ENCODE measurements around the gene KIRREL3.
A peak's percentile ranks its signal among the peaks of the same experiment; 100 is the strongest.

Gene KIRREL3

GRCh38 chr11:126436209-126436755, 564.3 kb downstream of the KIRREL3 start:
- no peak for DNase-seq (ENCODE audit: low read depth)

DNA sequence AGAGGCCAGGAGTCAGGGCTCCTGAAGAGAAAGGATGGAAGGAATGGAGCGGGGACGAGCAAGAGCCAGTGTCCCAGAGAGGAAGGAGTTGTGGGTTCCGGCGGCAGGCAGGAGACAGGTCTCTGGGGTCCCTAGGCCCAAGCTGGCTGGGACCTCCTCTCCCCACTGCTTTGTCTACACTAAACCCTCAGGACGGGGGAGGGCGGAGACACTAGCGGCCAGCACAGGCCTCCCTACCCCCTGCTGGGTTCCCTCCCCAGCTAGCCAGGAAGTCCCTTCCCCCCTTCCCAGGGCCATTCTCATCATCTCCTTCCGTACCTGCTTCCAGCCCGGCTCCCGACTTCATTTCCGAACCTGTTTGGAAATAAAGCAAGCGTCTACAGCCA, 565.6 kb downstream of the KIRREL3 start:
- no peak for DNase-seq (ENCODE audit: low read depth)

DNA sequence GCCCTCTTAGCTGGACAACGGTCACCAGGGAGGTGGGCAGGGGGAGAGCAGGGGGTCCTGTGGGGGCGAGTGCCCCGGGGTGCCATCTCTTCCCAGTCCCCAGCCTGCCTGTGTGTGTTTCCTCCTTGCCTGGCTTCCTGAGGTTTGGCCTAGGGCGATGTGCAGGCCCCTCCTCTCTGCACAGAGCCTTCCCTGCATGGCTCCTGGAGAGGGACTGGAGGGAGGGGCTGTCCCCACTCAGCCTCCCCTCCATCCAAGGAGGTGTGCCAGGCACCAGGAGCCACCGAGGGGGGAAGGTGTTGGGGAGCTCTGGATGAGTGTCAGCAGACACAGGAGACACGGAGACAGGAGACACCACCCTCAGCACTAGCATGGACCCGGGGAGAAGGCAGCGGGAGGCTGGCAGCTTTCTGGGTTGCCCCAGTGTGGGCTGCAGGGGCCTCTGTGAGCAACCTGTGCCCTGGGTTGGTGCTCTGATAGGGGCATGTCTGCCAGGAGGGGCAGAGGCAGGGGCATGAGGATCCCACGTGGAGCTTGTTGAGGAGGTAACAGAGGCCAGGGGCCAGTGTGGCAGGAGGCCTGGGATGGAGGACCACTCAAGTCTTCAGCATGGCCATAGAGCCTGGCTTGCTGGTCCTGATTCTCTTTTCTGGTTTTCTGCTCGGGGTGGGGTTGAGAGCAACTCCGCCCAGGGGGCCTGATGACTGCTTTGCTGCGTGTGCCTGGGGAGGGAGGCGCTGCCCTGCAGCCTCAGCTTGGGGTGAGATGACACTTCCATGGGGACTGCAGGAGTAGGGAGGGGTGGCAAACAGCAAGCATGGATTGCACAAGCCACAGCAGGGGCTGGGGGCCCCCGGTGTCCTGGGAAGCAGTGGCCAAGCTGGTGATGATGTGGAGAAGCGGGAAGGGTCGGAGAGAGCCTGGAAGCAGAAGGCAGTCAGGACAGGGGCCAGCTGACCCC, 566.3 kb downstream of the KIRREL3 start:
- no peak for DNase-seq (ENCODE audit: low read depth)

DNA sequence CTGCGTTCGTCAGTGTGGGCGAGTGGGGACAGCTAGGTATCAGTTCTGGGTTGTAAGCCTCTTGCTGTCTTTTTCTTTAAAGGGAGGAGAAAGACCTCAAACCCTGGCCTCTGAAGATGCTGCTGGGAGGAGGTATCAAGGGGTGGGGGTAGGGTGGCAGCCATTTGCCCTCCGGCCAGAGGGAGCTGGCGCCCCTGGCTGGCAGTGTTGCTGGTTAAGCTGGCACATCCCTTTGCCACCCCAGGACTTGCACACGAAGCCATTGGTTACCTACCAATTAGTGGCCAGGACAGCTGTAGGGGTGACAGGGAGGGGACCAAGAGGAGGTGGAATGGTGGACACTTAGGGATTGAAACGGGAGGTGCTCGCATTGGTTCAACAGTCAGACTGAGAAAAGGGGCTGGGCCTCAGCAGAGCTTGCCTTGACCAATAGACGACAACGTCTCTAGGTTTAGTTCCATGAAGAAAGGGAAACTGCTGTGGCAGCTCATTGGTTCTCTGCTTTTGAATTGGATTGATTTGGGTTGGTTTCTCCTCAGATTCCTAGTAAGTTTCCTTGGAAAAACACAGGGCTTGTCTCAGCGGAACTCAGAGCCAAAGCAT, 567.2 kb downstream of the KIRREL3 start:
- DNase-seq (ENCODE audit: low read depth): no peak

GRCh38 chr11:126432525-126432924, 568.0 kb downstream of the KIRREL3 start:
- DNase-seq (ENCODE audit: low read depth): no peak

DNA sequence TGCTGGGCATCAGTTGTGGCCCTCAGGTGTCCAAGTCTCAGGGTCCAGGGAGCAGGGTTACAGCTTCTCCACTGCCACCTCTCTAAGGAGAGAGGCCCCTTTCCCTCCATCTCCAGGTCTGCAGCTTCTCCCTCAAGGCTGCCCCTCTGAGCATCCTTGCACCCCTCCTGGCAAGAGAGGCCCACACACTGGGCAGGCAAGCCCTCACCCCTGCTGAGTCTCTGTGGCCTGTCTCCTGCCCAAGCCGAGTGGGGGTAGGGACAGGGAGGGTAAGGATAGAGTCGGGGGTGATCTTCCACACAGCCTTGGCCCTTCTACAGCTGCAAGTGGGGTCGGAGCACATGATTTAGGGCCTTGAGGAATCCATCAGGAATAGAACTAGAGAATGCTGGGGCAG, 568.5 kb downstream of the KIRREL3 start:
- DNase-seq (ENCODE audit: low read depth): no peak

GRCh38 chr11:126431401-126432064, 569.0 kb downstream of the KIRREL3 start:
- DNase-seq (ENCODE audit: low read depth): peak; percentile 76

DNA sequence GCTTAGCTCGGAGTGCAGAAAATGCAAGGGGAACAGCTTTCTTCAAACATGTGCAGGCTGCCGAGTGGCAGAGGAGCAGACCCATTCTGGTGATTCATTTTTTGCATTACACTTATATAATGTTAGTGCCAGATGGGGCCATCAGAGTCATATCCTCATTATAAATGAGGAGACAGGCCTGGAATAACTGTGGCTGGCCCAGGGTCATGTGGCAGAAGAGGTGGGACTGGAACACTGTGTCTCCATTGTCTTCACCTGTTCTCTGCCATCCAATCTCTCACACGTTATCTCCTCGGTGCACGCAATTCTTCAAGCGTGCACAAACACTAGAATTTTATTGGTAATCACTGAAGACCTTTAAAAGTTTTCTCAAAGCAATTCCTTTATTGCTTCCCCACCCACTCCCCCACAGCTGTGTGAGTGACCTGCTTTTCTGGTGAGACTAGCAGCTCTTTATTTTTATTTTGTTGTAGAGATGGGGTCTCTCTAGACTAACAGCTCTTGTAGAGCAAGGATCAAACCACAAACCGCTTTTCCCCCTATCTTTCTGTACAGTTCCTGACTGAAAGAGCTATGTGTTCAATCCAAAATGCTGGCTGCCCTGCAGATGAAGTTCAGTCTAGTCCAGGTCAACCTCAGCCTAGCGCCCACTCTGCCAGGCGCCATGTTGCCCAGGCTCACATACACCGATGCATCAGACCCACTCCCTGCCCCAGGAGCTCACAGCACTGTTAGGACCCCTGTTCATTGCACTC, 569.8 kb downstream of the KIRREL3 start:
- no peak for DNase-seq (ENCODE audit: low read depth)

DNA sequence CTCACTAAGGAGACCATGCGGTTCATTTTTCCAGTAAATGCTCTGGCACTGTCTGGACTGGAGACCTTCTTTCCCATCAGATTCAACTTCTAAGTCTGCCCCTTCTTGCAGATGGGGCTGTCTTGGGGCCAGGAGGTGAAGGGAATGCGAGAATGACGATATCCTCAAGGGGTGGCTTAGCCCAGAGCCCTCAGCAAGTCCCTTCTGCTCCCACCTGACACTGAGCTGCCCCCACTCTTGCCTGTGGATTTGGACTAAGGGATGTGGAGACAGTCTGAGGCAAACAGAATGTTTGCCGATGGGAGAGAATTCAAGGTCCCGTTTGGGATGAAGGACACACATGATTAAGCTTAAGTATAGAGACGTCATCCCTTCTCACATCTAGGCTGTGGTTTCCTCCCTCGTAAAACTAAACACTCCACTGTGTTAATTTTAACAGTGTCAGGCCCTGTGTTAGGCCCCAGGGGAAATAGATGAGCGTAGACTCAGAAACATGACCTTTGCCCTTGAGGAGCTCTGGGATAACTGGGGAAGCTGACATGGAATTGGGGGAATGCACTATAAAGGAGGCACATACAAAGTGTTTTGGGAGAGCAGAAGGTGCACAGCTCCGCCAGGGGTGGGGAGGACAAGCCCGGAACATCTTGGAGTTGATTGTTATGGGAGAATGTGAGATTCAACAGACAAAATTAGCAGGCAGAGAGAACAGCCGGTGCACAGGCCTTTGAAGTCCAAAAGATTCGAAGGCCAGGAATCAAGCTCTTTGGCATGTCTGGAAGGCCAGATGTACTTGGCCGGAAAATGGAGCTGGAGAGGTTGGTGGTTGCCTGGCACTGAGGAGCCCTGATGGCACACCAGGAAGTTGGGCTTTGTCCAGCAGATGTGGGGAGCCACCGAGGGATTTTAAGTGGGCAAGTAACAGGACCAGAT, 573.5 kb downstream of the KIRREL3 start:
- DNase-seq (ENCODE audit: low read depth): no peak

- no peak for DNase-seq (ENCODE audit: low read depth)
Observed at GRCh38 chr11:126426106-126426505, 574.5 kb downstream of the KIRREL3 start.

- no peak for DNase-seq (ENCODE audit: low read depth)
Observed at GRCh38 chr11:126424471-126425039, 576.0 kb downstream of the KIRREL3 start.

DNA sequence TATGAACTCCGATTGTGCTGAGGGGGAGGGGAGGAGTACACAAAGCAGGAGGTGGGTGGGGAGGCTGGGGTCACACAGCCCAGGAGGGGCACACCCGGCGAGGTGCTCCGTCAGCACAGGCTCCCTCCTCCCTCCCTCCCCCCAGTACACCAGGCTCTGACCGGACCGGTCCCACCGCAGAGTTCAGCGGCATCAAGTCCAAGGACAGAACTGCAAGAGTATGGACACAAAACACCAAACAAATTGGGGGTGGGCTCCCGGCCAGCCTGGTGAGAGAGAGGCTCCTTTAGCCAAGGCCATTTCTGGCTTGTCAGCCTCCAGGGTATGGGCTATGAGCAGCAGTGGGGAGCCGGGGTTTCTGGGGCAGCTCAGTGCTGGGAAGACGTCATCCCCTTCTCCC, 576.8 kb downstream of the KIRREL3 start:
- DNase-seq (ENCODE audit: low read depth): no peak

DNA sequence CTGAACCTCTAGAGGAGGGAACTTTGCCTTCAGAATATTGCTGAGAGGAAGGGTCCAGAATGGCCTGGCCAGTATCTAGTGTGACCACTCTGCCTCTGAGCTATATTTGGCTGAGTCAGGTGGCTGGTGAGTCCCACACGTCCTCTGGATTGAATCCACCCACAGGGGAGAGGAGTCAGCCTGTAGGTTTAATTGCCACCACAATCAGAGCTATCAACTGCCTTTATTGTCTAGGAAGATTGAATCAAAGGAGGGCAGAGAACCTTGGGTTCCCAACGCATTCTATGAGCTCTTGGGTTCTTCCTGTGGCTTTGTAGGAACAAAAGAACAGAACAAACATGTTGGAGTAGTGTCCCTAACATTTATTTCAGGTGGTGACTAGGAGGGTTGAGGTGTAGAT, 577.4 kb downstream of the KIRREL3 start:
- DNase-seq (ENCODE audit: low read depth): no peak

DNA sequence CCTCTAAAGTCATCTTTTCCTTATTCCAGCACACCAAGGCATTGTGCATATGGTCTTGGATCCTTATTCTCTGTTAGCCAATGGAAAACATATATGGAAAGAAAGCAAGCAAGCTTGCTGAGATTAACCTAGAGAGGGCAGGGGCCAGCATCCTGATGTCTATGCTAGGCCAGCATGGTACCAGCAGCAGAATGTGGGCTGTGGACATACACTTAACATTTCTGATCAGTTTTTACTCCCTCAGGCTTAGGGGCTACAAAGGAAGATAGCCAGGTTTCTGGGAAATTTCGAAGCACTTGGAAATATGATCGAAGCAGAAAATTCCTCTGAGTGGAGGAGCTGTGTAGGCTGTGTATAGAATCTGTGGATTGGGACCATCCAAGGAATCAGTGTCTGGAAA, 578.1 kb downstream of the KIRREL3 start:
- DNase-seq (ENCODE audit: low read depth): no peak

DNA sequence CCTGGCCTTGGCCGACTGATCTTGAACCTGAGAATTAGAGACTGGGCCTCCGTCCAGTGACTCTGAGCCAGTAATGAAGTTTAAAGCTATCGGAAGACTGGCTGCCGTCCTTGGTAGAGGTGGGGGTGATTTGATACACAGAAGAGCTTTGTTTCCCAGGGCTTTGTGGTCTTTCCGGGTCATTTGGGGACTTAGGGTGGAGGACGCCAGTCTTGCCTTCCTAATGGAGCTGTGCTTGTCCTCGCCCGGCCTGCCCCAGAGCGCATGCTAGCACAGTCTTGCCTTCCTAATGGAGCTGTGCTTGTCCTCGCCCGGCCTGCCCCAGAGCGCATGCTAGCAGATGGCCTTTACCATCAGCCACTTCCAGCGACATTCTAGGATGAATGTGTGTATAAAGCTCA, 579.3 kb downstream of the KIRREL3 start:
- DNase-seq (ENCODE audit: low read depth): no peak

DNA sequence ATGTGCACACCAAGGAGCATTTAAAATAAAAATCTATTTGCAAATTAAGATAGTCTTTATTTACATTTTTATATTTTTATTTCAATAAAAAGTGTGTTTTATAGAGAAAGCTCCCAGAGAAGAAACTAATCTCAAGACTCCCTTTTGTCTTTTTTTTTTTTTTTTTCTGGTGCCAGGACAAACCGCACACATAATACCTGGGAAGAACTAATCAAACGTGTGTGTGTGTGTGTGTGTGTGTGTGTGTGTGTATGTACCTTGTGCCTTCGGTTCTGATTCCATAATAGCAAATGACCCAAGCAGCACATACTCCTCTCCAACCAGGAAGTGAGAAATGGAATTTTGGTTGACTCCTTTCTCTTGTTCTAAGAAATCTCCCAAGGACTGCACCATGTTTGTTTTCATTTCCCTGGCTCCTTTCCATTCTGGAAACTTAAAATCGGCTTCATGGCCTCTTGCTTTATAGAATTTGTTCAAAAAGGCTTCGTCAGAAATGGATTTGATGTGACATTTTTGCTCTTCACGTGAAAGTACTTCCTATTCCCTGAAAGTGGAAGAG, 579.8 kb downstream of the KIRREL3 start:
- no peak for DNase-seq (ENCODE audit: low read depth)

- DNase-seq (ENCODE audit: low read depth): no peak
Observed at GRCh38 chr11:126419801-126420697, 580.5 kb downstream of the KIRREL3 start.

- DNase-seq (ENCODE audit: low read depth): no peak
Observed at GRCh38 chr11:126418887-126419286, 581.7 kb downstream of the KIRREL3 start.
